GM10266 (cell line): ENCODE measurements around the gene FAU.
"Not testable (repeated sequence)": the region's sequence is repeated elsewhere in the genome, so short reads cannot be mapped to it uniquely, and the experiment has no call there.

Experiments used
- DNase-seq: peaks from one replicate; pipeline ENCODE4 v3.0.0; 2012; ENCODE audit errors: extremely low spot score
- CTCF ChIP-seq: IDR thresholded peaks from 2 replicates; pipeline ENCODE4 v1.5.1; 2012; ENCODE audit warnings: mild to moderate bottlenecking, low read depth; ENCODE audit not compliant: control insufficient read depth, insufficient read depth; ENCODE audit errors: missing control alignments

The FAU gene

GRCh38 chr11:65125197-65126056 lies 3.5 kb upstream of the FAU start:
- TF ChIP-seq CTCF = no peak
- no peak for DNase-seq

- TF ChIP-seq CTCF = no peak
- DNase-seq = no peak
These were observed 2.7 kb upstream of the FAU start for GRCh38 chr11:65124480-65125196.

- no peak for TF ChIP-seq CTCF
- no peak for DNase-seq
These were observed 478 bp downstream of the FAU start for GRCh38 chr11:65121447-65121864.

GRCh38 chr11:65120831-65121230 lies 1.1 kb downstream of the FAU start:
- no peak for DNase-seq
- TF ChIP-seq CTCF = no peak

GRCh38 chr11:65119670-65119995 lies 2.3 kb downstream of the FAU start:
- DNase-seq = no peak
- TF ChIP-seq CTCF = no peak

- not testable (repeated sequence) for DNase-seq
These were observed 2.9 kb downstream of the FAU start for GRCh38 chr11:65118891-65119669.

GRCh38 chr11:65118097-65118837 lies 3.7 kb downstream of the FAU start:
- TF ChIP-seq CTCF = no peak

More at GRCh38 chr11:65118097-65118837, 3.7 kb downstream of the FAU start:
- DNase-seq = no peak
